ENCODE measurements around the gene SLFN12L. TPM values are rescaled to one million over a fixed set of nuclear protein-coding genes. Genes with fewer than 3 reads are reported as not detected.
A peak's percentile ranks its signal among the peaks of the same experiment; 100 is the strongest.
"Not testable (repeated sequence)": the region's sequence is repeated elsewhere in the genome, so short reads cannot be mapped to it uniquely, and the experiment has no call there.

SLFN12L gene
- total RNA-seq, 2 experiments from 2014 or later = 115 to 123 TPM

- DNase-seq (no peak), ATAC-seq (peak; percentile 35)
- Mint-ChIP-seq H3K4me1 (ENCODE audit: low read depth) (peaks cover 57% of the 10 kb centered on the region), H3K9me3 (ENCODE audit: insufficient read depth) (no peaks in the 10 kb centered on the region), H3K4me3 (peak overlapping the region; percentile 6), H3K36me3 (ENCODE audit: low read depth) (peaks cover 91% of the 10 kb centered on the region), H3K27me3 (ENCODE audit: low read depth) (no peaks in the 10 kb centered on the region), H3K27ac (peak overlapping the region; percentile 80)
- ChIA-PET CTCF (interaction anchor here (1.0 to 2.8 kb wide), 3 partner anchors 65 to 155 kb away, joined by 3 to 10 read pairs (median 5); no protein-coding TSS in a partner anchor), POLR2A (interaction anchor here (1.1 kb wide), 1 partner anchor 95 kb away, joined by 3 read pairs; the partner anchor contains the start of gene SLFN11)
Measured at GRCh38 chr17:35468475-35468874, 69.0 kb downstream of the SLFN12L start.

DNA sequence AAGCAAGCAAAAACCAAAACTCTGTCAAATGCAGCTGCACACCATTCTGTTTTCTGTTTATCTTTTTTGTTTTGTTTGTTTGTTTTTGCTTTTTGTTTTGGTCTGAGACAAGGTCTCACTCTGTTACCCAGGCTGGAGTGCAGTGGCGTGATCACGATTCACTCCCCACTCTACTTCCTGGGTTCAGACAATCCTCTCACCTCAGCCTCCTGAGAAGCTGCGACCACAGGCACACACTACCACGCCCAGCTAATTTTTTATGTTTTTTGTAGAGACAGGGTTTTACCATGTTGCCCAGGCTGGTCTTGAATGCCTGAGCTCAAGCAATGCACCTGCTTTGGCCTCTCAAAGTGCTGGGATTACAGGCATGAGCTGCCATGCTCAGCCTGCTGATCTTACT lies 69.7 kb downstream of the SLFN12L start:
- H3K4me3 Mint-ChIP-seq = peak overlapping the region; percentile 13
- no peaks in the 10 kb centered on the region for H3K9me3 Mint-ChIP-seq (ENCODE audit: insufficient read depth)
- ChIA-PET POLR2A (interaction anchor here (1.1 kb wide), 1 partner anchor 95 kb away, joined by 3 read pairs; the partner anchor contains the start of gene SLFN11), CTCF (interaction anchor here (0.9 to 2.8 kb wide), 4 partner anchors 66 to 155 kb away, joined by 3 to 10 read pairs (median 4); no protein-coding TSS in a partner anchor)
- no peaks in the 10 kb centered on the region for H3K27me3 Mint-ChIP-seq (ENCODE audit: low read depth)
- H3K4me1 Mint-ChIP-seq (ENCODE audit: low read depth) = peaks cover 58% of the 10 kb centered on the region
- H3K36me3 Mint-ChIP-seq (ENCODE audit: low read depth) = peaks cover 91% of the 10 kb centered on the region
- DNase-seq = peak; percentile 68
- peak; percentile 88 for ATAC-seq
- H3K27ac Mint-ChIP-seq = peak overlapping the region; percentile 80

GRCh38 chr17:35460354-35460851 lies 77.1 kb downstream of the SLFN12L start:
- CTCF ChIA-PET = no interaction called here
- H3K4me1 Mint-ChIP-seq (ENCODE audit: low read depth) = peaks cover 35% of the 10 kb centered on the region
- peak overlapping the region; percentile 87 for H3K27ac Mint-ChIP-seq
- ATAC-seq (peak; percentile 93), DNase-seq (peak; percentile 78)
- H3K36me3 Mint-ChIP-seq (ENCODE audit: low read depth) = peaks cover 67% of the 10 kb centered on the region
- peak overlapping the region; percentile 56 for H3K4me3 Mint-ChIP-seq
- no peaks in the 10 kb centered on the region for H3K27me3 Mint-ChIP-seq (ENCODE audit: low read depth)
- POLR2A ChIA-PET = interaction anchor here (0.6 to 1.4 kb wide), 3 partner anchors 12 to 149 kb away, joined by 3 read pairs; partner anchors contain the start of genes SLFN11 and SLFN13
- H3K9me3 Mint-ChIP-seq (ENCODE audit: insufficient read depth) = peaks cover 5% of the 10 kb centered on the region

GRCh38 chr17:35454035-35454434 lies 83.4 kb downstream of the SLFN12L start:
- H3K4me3 Mint-ChIP-seq; H3K4me1 Mint-ChIP-seq (ENCODE audit: low read depth); H3K27me3 Mint-ChIP-seq (ENCODE audit: low read depth); DNase-seq; H3K9me3 Mint-ChIP-seq (ENCODE audit: insufficient read depth); H3K27ac Mint-ChIP-seq; POLR2A ChIA-PET; ATAC-seq: not testable (repeated sequence)
- CTCF ChIA-PET = interaction anchor here (1.1 kb wide), 1 partner anchor 141 kb away, joined by 3 read pairs; no protein-coding TSS in a partner anchor
- H3K36me3 Mint-ChIP-seq (ENCODE audit: low read depth) = peaks cover 40% of the 10 kb centered on the region

DNA sequence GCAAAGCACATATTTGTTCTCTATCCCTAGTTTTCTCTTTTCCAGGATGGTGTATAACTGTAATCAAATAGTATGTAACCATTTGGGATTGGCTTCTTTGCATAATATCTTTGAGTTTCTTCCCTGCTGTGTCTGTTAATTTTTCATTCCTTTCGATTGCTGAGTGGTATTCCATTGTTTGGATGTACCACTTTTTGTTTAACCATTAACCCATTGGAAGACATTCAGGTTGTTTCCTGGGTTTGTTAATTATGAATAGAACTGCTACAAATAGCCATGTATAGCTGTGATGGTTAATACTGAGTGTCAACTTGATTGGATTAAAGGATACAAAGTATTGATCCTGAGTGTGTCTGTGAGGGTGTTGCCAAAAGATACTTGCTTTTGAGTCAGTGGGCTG lies 84.3 kb downstream of the SLFN12L start:
- Mint-ChIP-seq H3K4me3 (no peak overlapping the region), H3K27me3 (ENCODE audit: low read depth) (no peaks in the 10 kb centered on the region), H3K36me3 (ENCODE audit: low read depth) (peaks cover 38% of the 10 kb centered on the region), H3K27ac (no peak overlapping the region), H3K9me3 (ENCODE audit: insufficient read depth) (peaks cover 5% of the 10 kb centered on the region), H3K4me1 (ENCODE audit: low read depth) (peaks cover 11% of the 10 kb centered on the region)
- ATAC-seq (no peak), DNase-seq (no peak)
- ChIA-PET POLR2A (interaction anchor here (0.7 kb wide), 1 partner anchor 111 kb away, joined by 3 read pairs; no protein-coding TSS in a partner anchor), CTCF (interaction anchor here (1.1 to 1.2 kb wide), 2 partner anchors 80 to 140 kb away, joined by 3 to 4 read pairs; no protein-coding TSS in a partner anchor)

GRCh38 chr17:35449371-35449931 lies 88.0 kb downstream of the SLFN12L start:
- Mint-ChIP-seq H3K4me3 (no peak overlapping the region), H3K4me1 (ENCODE audit: low read depth) (peaks cover 26% of the 10 kb centered on the region), H3K27me3 (ENCODE audit: low read depth) (no peaks in the 10 kb centered on the region), H3K36me3 (ENCODE audit: low read depth) (peaks cover 47% of the 10 kb centered on the region), H3K9me3 (ENCODE audit: insufficient read depth) (peaks cover 5% of the 10 kb centered on the region), H3K27ac (peak overlapping the region; percentile 64)
- ChIA-PET CTCF (interaction anchor here (1.4 to 2.4 kb wide), 3 partner anchors 9 to 90 kb away, joined by 4 to 7 read pairs (median 6); no protein-coding TSS in a partner anchor), POLR2A (interaction anchor here (1.0 to 2.0 kb wide), 2 partner anchors 38 to 186 kb away, joined by 3 to 10 read pairs; no protein-coding TSS in a partner anchor)
- DNase-seq = no peak
- no peak for ATAC-seq

- DNase-seq (no peak), ATAC-seq (no peak)
- Mint-ChIP-seq H3K9me3 (ENCODE audit: insufficient read depth) (peaks cover 5% of the 10 kb centered on the region), H3K4me1 (ENCODE audit: low read depth) (peaks cover 26% of the 10 kb centered on the region), H3K36me3 (ENCODE audit: low read depth) (peaks cover 52% of the 10 kb centered on the region), H3K4me3 (peak overlapping the region; percentile 73), H3K27ac (peak overlapping the region; percentile 75), H3K27me3 (ENCODE audit: low read depth) (no peaks in the 10 kb centered on the region)
- ChIA-PET CTCF (interaction anchor here (0.7 to 2.4 kb wide), 6 partner anchors 9 to 360 kb away, joined by 3 to 11 read pairs (median 5); no protein-coding TSS in a partner anchor), POLR2A (interaction anchor here (0.6 to 2.4 kb wide), 10 partner anchors 11 to 185 kb away, joined by 3 to 12 read pairs (median 8); partner anchors contain the start of genes SLFN11 and SLFN12L)
Measured at GRCh38 chr17:35448899-35449227, 88.6 kb downstream of the SLFN12L start.

- Mint-ChIP-seq H3K4me1 (ENCODE audit: low read depth) (peaks cover 26% of the 10 kb centered on the region), H3K27ac (peak within 1 kb of the TSS; percentile 75), H3K9me3 (ENCODE audit: insufficient read depth) (peaks cover 5% of the 10 kb centered on the region), H3K27me3 (ENCODE audit: low read depth) (no peaks in the 10 kb centered on the region), H3K4me3 (peak within 1 kb of the TSS; percentile 73), H3K36me3 (ENCODE audit: low read depth) (peaks cover 58% of the 10 kb centered on the region)
- ChIA-PET CTCF (interaction anchor here (0.7 to 2.4 kb wide), 8 partner anchors 8 to 360 kb away, joined by 3 to 11 read pairs (median 4); no protein-coding TSS in a partner anchor), POLR2A (interaction anchor here (0.6 to 2.4 kb wide), 11 partner anchors 12 to 206 kb away, joined by 3 to 12 read pairs (median 7); partner anchors contain the start of genes SLFN11, SLFN12L and SLFN5)
- DNase-seq = peak; percentile 91
- peak; percentile 98 for ATAC-seq
Measured at GRCh38 chr17:35448214-35448898, 89.1 kb downstream of the SLFN12L start, which contains the start of gene SLFN13. Gene SLFN13, minus strand, starts transcription at chr17:35448766. Its CDS starts 3,086 bp downstream, at chr17:35445680.

DNA sequence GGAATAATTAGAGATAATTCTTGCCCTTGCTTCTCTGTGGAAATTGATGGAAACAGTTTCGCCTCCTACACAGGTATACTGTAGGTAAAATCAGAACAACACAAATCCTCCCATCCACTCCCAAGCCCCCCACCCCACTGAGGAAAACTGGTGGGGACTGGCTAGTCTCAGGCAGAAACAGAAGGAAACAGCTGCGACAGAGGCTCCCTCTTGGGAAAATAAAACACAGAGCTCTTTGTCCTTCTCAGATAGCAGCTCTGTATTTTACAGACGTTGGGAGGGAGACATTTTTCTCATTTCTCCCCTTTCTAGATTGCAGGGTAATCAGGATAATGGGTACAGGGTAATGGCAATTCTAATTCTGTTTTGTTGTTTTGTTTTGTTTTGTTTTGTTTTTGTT lies 90.0 kb downstream of the SLFN12L start:
- ChIA-PET CTCF (interaction anchor here (0.6 to 2.4 kb wide), 6 partner anchors 14 to 286 kb away, joined by 3 to 11 read pairs (median 4); no protein-coding TSS in a partner anchor), POLR2A (interaction anchor here (1.2 to 2.4 kb wide), 7 partner anchors 14 to 205 kb away, joined by 3 to 12 read pairs (median 10); partner anchors contain the start of genes SLFN11, SLFN12L and SLFN5)
- H3K4me3 Mint-ChIP-seq = peak overlapping the region; percentile 59
- H3K27ac Mint-ChIP-seq = peak overlapping the region; percentile 13
- ATAC-seq (no peak), DNase-seq (no peak)
- H3K4me1 Mint-ChIP-seq (ENCODE audit: low read depth) = peaks cover 26% of the 10 kb centered on the region
- no peaks in the 10 kb centered on the region for H3K27me3 Mint-ChIP-seq (ENCODE audit: low read depth)
- peaks cover 5% of the 10 kb centered on the region for H3K9me3 Mint-ChIP-seq (ENCODE audit: insufficient read depth)
- H3K36me3 Mint-ChIP-seq (ENCODE audit: low read depth) = peaks cover 62% of the 10 kb centered on the region

DNA sequence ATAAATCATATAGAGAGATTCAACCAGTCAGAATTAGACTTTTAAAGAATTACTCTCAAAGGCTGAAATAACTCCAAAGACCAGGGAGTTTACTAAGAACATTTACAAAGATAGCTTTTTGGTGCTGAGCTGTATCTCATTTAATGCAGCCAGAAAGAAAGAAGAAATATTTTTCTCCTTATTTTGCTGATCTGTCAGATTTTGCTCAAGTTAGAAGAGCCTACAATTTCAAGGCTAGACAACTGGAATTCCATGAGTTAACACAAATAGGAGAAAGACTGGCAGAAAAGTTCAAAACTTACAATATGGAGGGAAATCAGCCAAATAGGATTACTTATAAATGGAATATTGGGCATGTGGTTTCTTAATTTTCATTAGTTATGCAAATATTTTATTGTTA lies 99.0 kb downstream of the SLFN12L start:
- ChIA-PET POLR2A (no interaction called here), CTCF (no interaction called here)
- H3K4me1 Mint-ChIP-seq (ENCODE audit: low read depth) = peaks cover 11% of the 10 kb centered on the region
- no peak for DNase-seq
- no peak for ATAC-seq
- H3K27ac Mint-ChIP-seq = no peak overlapping the region
- H3K4me3 Mint-ChIP-seq = no peak overlapping the region
- H3K27me3 Mint-ChIP-seq (ENCODE audit: low read depth) = no peaks in the 10 kb centered on the region
- H3K9me3 Mint-ChIP-seq (ENCODE audit: insufficient read depth) = no peaks in the 10 kb centered on the region
- H3K36me3 Mint-ChIP-seq (ENCODE audit: low read depth) = peaks cover 44% of the 10 kb centered on the region
